ENCODE data around the gene PRR5L.

The PRR5L gene

GRCh38 chr11:36376888-36377758, 81.0 kb downstream of the PRR5L start:
- no peak for DNase-seq (ENCODE audit: low read depth)

DNA sequence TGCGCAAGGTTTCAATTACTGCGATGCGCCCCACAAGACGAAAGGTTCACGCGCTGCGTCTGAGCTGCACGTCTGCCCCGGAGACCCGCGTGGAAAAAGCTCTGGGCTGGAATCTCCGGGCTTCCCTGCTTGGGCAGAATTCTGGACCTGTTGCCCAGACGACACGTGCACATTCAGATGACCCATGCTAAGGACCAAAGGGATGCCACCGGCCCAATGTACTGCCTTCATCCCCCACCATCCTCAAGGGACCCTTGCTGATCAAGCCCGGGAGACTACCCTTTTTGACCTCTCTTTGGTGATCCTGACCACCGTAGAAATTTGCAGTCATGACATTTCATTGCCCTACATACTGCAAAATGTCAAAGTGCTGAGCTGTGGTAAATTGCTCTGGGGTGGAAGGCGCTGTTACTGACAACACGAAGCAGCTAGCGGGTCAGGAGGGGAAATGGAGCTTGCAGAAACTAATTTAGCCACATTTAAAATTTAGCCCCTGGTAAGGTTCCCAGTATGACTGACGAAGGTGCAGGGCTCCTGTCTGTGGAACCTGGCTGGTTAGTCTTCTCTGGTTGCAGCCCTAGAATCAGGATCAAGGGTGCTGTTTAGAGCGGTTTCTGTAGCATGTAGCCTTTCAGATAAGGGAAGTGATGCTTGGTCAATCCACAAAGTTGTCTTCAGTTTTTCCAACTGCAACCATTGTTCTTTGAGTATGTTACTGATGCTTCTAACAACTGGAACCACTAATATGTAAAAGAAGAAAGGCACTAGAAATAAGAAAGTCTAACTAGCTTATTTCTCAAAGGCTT, 81.9 kb downstream of the PRR5L start:
- DNase-seq (ENCODE audit: low read depth): no peak

DNA sequence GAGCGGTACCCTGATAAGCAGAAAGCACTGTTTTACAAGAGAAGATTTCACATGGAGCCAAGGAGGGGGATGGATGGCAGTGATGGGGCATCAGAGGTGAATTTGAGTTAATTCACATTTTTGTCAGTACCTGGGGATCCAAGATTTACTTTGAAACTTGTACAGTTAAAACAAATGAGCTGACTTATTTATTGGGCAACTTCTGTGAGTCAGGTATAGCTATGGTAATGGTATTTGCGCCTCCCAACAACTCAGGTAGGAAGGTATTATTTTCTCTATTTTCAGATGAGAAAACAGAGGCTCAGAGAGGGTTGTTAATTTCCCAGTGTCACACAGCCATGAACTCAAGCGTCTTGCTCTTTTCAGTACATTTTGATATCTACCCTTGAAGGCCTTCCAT, 83.6 kb downstream of the PRR5L start:
- DNase-seq (ENCODE audit: low read depth): no peak

GRCh38 chr11:36380296-36381014, 84.4 kb downstream of the PRR5L start:
- DNase-seq (ENCODE audit: low read depth): no peak

- DNase-seq (ENCODE audit: low read depth): no peak
Observed at GRCh38 chr11:36381015-36381360, 84.9 kb downstream of the PRR5L start.

GRCh38 chr11:36383195-36383594, 87.1 kb downstream of the PRR5L start:
- DNase-seq (ENCODE audit: low read depth): no peak

- DNase-seq (ENCODE audit: low read depth): no peak
Observed at GRCh38 chr11:36385121-36385970, 89.3 kb downstream of the PRR5L start.

DNA sequence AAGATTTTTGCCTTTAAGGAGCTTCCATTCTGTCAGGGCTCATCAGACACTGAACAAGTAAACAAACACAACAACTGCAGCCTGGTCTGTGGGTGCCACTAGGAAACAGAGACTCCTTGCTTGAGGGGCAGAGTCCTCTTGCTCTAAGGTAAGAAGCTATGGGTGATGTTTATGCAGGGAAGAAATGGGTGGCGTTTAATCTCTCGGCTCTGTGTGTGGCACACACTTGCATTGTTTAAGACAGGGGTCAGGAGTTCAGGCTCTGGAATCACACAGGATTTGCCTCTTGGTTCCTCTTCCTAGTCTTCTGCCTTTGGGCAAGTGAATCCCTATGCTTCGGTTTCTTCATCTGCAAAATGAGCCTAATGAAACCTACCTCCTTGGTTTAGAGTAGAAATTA, 90.3 kb downstream of the PRR5L start:
- DNase-seq (ENCODE audit: low read depth): no peak

- DNase-seq (ENCODE audit: low read depth): no peak
Observed at GRCh38 chr11:36388071-36388470, 92.0 kb downstream of the PRR5L start.

DNA sequence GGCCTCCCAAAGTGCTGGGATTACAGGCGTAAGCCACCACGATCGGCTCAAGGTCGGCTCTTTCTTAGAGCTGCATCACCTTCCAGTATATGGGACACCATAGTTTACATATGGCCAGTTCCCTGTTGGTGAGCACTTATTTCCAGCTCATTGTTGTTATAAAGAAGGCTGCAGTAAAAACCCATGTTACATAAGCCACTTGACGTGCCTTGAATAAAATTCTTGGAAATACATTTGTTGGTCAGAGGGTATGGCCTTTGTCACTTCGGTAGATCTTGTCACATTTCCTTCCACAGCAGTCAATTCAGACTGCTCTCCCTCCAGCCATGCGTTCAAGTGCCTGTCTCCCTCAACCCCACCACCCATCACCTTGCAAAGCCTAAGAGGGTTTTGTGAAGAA, 92.9 kb downstream of the PRR5L start:
- DNase-seq (ENCODE audit: low read depth): no peak

- no peak for DNase-seq (ENCODE audit: low read depth)
Observed at GRCh38 chr11:36389811-36390210, 93.7 kb downstream of the PRR5L start.

- DNase-seq (ENCODE audit: low read depth): no peak
Observed at GRCh38 chr11:36390963-36391471, 94.9 kb downstream of the PRR5L start.

GRCh38 chr11:36392196-36392595, 96.1 kb downstream of the PRR5L start:
- no peak for DNase-seq (ENCODE audit: low read depth)

DNA sequence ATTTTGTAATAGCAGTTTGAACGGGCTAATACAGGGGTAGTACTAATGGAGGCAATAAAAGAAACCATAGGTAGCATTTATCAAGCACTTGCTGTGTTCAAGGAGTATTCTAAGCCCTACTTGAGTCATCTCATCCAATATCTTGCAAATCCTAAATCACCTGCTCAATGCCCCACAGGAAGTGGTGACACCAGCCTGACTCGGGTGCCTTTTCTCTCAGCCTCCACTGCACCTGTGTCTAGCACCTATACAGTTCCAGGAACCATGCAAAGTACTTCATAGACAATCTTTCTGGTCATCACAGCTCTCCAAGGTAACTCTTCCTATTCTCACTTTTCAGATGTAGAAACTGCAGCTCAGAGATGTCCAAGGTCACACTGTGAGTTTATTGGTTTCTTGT, 98.0 kb downstream of the PRR5L start:
- no peak for DNase-seq (ENCODE audit: low read depth)

DNA sequence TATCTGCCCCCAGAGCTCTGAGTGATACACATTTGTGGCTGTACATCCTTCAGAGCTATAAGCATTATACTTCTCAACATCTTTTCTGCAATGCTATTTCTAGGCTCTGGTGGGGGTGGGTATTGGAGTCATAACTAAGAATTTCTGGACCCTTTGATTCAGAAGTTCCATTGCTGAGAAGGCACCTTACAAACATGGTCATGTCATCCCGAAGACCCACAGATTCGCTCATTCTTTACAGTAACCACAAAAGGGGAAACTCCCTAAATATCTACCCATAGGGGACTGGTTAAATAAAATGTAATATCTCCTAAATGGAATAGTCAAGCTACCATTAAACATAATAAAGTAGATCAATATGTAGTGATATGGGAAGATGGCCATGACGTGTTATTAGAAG, 98.8 kb downstream of the PRR5L start:
- no peak for DNase-seq (ENCODE audit: low read depth)

DNA sequence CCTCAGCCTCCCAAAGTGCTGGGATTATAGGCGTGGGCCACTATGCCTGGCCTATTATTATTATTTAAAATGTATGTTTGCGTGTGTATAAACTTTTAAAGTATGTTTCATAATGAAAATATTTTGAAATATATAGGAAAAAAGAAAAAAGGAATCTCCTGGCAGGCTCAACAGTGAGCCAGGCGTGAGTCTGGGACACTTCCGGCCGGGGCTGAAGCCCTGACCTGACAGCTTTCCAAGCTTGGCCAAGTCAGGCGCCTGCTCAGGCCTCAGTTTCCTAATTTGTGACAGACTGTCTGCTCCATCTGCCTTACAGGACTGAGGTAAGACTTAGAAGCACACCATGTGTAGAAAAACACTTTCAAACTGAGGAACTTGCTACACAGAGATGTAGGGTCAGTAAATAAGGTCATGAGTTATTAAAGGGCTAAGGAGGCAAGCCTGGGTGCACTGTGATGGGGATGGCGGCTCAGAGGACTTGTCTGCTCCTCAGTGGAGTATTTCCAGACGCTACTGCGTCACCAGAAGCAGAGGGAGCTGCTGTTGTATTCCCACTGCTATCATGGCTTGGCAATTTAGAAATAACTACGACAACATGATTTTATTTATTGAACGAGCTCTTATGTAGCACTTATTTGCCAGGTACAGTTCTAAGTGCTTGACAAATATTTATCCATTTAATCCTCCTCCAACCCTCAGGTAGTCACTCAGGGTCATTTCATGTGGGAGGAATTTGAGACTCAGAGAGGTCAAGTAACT, 100.1 kb downstream of the PRR5L start:
- no peak for DNase-seq (ENCODE audit: low read depth)

GRCh38 chr11:36398231-36398953, 102.3 kb downstream of the PRR5L start:
- DNase-seq (ENCODE audit: low read depth): no peak

GRCh38 chr11:36399236-36399635, 103.1 kb downstream of the PRR5L start:
- no peak for DNase-seq (ENCODE audit: low read depth)

- DNase-seq (ENCODE audit: low read depth): no peak
Observed at GRCh38 chr11:36399745-36400144, 103.7 kb downstream of the PRR5L start.
